ENCODE data around the gene RRP9. TPM values are rescaled to one million over a fixed set of nuclear protein-coding genes. Genes with fewer than 3 reads are reported as not detected.

The RRP9 gene
- total and polyA plus RNA-seq, 9 donors, result 4.9 to 32.7 (median 16.8) TPM

GRCh38 chr3:51940648-51941462, 849 bp downstream of the RRP9 start:
- TF ChIP-seq EP300 (IDR thresholded peaks at IDR 0.05) (no peak), POLR2A (IDR thresholded peaks at IDR 0.05) (no peak), CTCF (IDR thresholded peaks at IDR 0.05) (no peak)
- no peaks in the 10 kb centered on the region for H3K27me3 ChIP-seq
- peaks cover 14% of the 10 kb centered on the region for H3K4me1 ChIP-seq (ENCODE audit: insufficient read depth)
- WGBS, 3 donors, result 23 to 27% (median 24%) methylated on average over 13 of the region's 13 CpGs
- H3K27ac ChIP-seq, result peak overlapping the region in 1 of 2 donors; percentile 36
- DNase-seq, result no peak
- peak overlapping the region; percentile 87 for H3K4me3 ChIP-seq
- no peaks in the 10 kb centered on the region for H3K36me3 ChIP-seq
- H3K9me3 ChIP-seq, result no peaks in the 10 kb centered on the region
- intact Hi-C loops (cut with DNase I), result loop anchor here in 1 of 4 donors (5.0 to 10.0 kb wide), 2 partner anchors 201 to 1326 kb away; partner anchors contain the start of genes CISH and MAPKAPK3

DNA sequence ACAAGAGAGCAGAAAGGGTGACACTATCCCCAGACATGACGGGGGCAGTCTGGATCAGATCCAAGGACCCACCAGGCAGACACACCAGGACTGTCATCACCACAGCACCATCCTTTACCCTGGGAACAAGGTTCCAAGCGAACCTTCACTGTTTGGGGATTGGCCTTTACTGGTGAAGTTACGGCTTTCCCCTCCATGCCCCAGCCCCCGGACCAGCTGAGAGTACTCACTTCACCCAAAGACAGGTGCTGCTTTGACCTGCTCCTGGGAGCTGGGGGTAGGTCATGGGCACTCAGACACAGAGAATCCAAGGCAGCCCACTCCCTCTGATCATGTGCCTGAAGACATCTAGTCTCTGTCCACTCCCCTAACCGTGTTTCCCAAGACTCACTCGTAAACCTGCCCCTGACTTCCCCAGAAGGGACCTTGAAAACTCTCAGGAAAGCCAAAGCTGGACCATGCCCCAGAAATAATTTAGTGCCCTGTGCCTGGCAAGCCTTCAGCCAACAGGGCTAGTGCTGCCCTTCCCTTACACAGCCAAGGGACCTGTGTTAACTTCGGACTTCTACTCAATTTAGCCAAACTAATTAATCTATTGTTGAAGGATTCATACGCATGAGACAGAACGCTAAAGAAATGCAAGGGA, 2.8 kb downstream of the RRP9 start:
- Histone ChIP-seq H3K36me3 (no peaks in the 10 kb centered on the region), H3K9me3 (no peaks in the 10 kb centered on the region), H3K4me1 (ENCODE audit: insufficient read depth) (peaks cover 14% of the 10 kb centered on the region), H3K27me3 (no peaks in the 10 kb centered on the region), H3K4me3 (no peak overlapping the region), H3K27ac (no peak overlapping the region)
- intact Hi-C loops (cut with DNase I), result no loop called here
- no peak for TF ChIP-seq POLR2A (IDR thresholded peaks at IDR 0.05)
- no peak for TF ChIP-seq EP300 (IDR thresholded peaks at IDR 0.05)
- no peak for TF ChIP-seq CTCF (IDR thresholded peaks at IDR 0.05)
- no peak for DNase-seq
- 65 to 67% (median 66%) methylated on average over 9 of the region's 9 CpGs for WGBS, 3 donors

DNA sequence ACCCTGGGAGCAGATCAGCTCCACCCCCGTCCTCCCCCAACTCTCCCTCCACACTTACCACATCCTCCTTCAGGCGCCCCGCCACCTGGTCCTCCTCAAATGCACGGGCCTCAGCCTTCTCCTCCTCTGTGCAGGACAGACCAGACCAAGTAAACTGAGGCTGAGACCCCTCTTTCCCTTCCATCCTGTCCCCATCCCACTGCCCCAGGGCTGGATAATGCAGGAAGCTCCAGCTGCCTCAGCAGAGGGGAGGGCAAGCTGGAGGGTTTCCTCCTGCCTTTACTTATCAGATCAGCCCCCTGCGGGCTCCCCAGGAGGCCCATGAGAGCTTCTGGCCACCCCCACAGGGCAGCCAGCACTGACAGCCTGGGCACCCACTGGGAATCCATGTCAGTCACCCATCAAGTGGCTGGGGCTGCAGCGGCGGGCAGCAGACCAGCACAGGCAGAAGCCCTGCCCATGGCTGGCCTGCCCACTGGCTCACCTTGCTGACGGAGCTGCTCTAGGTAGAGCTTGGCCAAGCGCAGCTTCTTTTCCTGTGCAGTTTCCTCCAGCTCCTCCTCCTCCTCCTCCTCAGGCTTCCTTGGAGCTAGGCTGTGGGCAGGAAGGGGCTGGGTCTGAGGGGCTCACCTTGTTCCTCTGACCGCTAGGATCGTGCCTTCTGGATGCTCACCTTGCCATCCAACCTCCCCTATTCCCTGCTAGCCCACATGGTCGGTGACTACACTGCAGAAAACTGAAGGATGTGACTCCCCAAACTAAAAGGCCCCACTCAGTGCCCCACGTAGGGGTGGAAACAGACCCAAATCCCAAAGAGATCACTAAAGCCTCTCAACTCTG, 3.9 kb downstream of the RRP9 start:
- no peaks in the 10 kb centered on the region for H3K36me3 ChIP-seq
- WGBS, 3 donors, result 86 to 91% (median 89%) methylated on average over 13 of the region's 13 CpGs

More for the DNA sequence above, 3.9 kb downstream of the RRP9 start:
- no peak overlapping the region for H3K4me3 ChIP-seq
- no peaks in the 10 kb centered on the region for H3K27me3 ChIP-seq
- H3K4me1 ChIP-seq (ENCODE audit: insufficient read depth), result peaks cover 9% of the 10 kb centered on the region
- TF ChIP-seq EP300 (IDR thresholded peaks at IDR 0.05) (no peak), POLR2A (IDR thresholded peaks at IDR 0.05) (no peak), CTCF (IDR thresholded peaks at IDR 0.05) (no peak)
- no peaks in the 10 kb centered on the region for H3K9me3 ChIP-seq
- intact Hi-C loops (cut with DNase I), result no loop called here
- peak in 1 of 5 donors; percentile 10 for DNase-seq
- no peak overlapping the region for H3K27ac ChIP-seq
